Stimulated activated CD4-positive, alpha-beta T cell treated with anti-CD3 and anti-CD28 coated beads, Interleukin-4, amount 100 ng/mL, for 48 hours (primary cell): ENCODE results near the gene SMC6.
A peak's percentile ranks its signal among the peaks of the same experiment; 100 is the strongest.

ENCODE experiments used
- DNase-seq, 2 donors: peaks; one replicate each; pipeline ENCODE4 v3.0.0-alpha.2; 2020; ENCODE audit warnings: low read depth in 2 of 2

Gene SMC6

DNA sequence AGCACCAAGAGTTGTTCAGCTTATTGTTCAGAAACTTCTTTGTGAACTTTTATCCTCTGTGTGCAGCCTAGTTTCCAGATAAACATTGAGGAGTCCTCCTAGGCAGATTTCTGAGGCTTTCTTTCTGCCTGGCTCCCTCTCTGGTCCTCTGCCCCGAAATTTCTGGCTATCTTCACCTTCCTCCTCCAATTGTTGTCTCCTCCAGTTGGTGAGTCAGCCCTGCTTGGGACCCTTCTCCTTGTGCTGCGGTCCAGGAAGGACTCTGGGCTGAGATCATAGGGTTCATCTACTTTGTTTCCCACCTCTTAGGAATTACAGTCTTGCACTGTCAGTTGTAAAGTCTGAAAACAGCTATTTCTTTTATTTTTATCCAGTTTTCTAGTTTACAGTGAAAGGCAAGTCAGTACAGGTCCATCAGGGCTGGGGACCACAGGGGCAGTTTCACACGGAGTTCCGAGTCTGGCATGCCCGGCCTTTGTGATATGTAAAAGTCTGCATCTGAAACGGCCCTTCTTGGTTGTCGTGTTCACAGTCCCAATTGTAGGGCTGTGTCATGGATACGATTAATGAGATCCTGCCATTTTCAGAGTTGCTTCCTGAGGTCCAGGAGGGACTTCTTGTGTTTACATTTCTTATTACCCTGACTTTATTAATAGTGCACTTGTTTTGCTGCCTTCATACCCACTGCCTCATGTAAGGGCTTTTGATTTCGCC is 100.8 kb downstream of the SMC6 start:
- no peak for DNase-seq

DNA sequence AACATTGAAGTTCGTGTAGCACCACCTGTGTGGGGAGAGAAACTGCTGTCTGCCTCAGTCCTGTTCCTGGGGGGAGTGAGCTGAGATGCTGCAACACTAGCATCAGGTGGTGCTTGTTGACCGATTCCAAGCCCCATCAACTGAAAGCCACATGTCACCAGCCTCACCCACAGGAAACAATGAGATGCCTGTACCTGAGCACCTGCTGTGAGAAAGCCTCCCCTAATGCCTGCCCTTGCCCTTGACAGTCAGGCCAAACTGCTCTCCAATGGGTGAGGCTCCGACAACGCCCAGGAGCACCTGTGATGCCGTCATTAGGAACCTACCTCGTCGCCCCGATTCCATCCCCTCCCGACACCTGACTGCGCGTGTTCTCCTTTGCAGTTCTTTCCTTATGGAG is 104.6 kb downstream of the SMC6 start:
- DNase-seq: no peak

DNA sequence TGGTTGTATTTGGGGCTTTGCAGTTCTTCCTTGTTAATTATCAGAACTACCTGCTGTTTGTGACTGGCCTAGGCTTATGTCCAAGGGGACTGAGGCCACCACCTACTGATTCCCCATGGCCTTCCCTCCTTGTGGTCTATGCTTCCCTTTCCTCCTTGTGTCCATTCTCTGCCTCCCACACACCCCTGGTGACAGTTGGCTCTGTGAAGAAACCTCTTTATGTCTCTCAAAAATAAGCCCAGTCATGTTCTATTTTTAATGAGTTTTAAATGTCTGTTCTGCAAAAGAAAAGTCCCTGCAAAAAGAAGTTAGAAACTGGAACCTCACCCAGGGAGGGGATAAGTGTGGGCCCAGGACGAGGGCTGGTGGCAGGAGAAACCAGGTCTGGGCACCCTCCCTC is 105.0 kb downstream of the SMC6 start:
- no peak for DNase-seq

DNA sequence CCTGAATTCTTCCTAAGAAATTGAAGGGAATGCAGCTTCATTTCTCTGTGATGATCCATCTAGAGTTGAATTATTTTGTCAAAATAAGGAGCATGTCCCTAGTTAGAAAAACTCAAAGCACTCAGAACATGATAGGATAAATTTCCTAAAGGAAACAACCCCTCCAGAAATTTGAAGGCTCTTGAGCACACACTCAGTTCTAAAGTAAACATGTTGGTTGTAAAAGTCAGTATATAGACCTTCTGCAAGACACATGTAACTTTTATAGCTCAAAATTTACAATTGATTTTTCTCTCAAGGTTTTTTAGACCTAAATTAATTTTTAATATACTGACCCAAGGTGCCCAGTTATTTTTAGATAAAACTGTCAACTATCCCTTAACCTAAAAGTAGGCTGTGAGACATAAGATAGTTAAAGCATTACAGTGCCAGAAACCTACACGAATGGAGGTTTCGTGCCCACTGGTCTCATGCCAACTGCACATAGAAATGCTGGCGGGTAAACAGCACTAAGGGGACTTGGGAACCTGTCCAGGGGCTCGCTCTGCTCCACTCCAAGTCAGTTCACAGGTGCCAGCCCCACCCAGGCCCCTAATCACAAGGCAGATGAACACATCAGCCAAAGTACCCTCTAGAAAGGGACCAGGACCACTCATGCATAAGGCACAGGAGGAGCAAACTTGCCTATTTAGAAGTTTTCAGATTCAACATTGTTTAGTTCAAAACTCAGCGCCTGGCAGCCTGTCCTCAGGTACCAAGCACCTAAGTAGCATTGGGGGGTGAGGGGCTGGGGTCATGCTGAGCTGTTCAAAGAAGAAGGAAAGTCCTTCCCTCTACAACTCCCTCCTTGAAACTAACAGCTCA is 106.5 kb downstream of the SMC6 start:
- DNase-seq: no peak

DNA sequence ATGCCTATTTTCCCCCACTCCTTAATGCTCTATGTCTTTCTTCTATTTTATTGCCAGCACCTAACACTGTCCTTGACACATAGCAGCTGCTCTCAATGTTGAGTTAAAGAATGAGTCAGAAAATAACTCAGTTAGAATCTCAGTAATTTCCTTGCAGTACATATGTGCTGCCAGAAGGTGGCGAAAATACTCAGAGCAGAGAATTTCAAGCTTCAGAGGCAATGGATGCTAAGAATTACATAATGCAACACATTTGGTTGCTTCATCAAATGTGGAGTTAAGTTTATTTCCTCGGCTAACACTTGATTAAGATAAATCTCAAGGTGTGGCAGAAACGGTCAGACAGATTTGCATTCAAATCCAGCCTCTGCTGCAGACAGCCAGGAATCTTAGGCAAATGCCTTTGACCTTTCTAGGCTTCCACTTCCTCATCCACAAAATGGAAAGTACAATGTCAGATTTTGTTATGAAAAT is 107.5 kb downstream of the SMC6 start:
- DNase-seq: peak; percentile 18 to 35

DNA sequence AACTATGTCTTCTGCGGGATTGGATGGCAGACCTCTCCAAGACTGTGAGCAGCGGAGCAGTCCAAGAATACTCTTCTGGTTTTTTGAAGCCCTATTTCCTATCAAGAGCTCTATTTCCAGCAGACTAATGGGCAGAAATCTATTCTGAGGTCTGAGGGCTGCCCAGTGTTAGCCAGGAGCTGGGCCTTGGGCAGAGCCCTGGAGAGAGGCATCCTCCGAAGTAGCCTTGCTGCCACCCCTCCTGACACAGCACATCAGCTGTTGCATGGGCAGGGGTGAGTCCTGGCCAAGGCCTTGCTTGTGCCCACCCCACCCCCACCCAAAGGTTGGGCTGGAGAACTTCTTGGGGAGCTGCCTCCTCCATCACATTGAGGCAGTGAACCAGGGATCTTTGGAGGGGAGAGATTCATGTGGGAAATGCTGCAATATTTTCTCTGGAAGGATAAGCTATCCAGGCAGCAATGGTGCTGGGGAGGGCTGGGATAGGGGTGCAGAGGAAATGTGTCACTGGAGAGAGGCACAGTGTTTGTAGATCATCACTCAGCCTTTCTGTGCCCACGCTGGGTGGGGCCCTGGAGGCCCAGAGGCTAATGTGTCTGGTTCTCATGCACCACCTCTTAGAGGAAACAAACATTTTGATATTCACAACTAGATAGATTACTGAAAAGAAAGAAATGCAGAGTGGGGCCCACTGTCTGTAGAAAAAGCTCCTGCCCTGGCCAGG is 108.5 kb downstream of the SMC6 start:
- DNase-seq: no peak

DNA sequence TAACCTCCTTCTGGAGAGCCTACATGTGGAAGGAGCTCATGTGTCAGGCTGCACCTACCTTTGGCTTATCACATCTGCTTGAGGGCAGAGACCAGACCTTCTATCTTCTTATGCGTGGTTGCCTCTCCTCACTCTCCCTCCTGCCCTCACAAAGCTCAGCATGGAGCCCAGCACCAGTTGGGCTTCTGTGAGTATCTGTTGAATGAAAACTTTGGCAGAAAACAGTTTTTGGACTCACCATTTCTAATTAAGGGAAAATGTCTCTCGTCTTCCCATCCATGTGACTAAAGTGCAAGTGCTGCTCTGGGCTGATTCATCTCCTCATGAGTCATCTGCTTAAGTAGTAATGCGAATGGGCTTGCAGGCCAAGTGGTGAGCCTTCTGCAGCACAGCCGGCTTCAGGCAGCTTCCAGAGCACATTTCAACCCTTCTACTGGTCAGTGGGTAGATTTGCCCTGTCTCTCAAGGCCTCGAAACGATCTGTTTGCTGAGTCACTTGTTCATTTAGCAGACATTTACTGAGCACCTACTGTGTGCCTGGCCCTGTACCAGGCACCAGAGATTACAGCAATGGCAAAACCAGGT is 110.5 kb downstream of the SMC6 start:
- DNase-seq: no peak

DNA sequence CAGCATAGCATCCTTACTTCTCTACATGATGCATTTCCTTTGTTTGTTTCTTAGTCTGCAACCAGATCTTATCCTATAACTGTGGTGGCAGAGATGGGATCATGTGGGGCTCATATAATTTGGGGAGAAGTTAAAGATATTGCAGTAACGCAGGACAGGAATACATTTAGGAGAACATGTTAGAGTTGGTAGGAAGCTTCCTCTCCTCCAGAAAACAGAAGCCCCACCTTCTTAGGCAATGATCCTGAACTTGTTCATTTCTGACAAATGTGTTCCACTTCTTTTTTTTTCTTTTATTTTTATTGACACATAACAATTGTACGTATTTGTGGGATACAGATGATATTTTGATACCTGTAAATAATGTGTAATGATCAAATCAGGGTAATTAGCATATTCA is 113.2 kb downstream of the SMC6 start:
- no peak for DNase-seq

DNA sequence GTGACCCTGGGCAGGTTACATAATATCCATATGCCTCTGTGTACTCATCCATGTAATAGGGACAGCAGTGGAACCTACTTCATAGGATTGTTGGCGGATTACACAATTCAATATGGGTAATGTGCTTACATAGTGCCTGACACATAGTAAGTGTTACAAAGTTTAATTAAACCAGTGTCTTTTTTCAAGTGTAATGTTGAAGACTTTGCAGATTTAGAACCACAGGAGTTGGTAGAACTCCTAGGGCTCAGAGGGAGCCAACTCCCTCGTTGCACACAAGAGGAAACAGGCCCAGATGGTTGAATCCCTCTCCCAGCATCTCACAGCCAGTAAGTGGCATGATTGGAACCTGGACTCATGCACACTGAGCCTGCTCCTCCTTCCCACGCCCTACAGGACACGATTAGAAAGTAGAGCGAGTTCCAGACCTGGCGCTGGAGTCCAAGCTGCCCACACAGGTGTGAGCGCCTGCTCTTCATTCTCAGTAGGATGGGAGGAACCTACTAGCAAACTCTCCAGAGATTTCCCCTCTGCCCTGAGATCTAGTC is 115.3 kb downstream of the SMC6 start:
- DNase-seq: no peak

DNA sequence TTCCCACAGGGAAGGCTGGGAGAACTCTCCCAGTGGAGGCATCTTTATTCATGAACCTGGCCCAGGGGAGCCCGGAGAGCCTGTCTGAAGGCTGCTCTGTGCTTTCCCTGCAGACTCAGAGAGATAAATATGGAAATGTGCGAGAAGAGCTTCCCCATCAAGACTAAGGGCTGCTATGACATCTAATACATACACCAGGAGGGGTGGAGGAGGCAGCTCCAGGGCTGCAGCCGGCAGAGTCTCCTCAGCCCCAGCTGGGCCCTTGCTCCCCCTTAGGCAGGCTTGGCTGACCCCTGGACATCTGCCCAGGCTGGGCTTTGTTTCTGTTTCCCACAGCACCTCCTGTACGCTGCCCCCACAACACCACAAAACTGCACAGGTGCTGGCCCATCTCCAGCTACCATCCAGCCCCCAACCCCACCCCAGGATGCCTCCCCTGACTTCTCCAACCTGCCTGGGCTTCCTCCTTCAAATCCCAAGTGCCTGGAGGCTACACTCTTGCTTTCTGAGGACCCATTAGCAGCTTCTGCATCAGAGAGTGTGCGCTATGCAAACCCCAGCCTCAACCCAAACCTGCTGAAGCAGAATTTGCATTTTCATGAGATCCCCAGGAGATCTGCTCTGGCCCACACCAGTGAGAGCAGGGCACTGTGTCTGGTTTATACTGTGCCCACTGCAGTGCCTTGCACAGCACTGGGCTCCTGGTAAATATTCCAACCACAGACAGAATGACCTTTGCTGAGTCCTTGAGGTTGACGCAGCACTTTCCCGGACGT is 116.3 kb downstream of the SMC6 start:
- DNase-seq: no peak

DNA sequence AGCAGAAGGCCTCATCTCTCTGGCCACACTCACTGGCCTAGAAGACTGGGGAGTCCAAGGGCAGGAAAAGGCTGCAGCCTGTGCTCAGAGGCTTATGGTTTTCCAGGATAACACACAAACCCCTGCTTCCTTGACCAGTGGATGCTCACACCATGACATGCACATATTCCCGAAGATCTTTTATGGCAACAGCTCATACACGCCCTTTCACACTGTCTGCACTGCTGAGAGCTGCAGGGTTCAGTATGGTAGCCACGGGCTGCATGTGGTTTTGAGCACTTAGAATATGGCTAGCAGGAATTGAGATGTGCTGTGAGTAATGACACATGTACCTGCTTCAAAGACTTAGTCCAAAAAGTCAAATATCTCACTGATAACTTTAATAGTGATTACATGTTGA is 117.4 kb downstream of the SMC6 start:
- DNase-seq: no peak

DNA sequence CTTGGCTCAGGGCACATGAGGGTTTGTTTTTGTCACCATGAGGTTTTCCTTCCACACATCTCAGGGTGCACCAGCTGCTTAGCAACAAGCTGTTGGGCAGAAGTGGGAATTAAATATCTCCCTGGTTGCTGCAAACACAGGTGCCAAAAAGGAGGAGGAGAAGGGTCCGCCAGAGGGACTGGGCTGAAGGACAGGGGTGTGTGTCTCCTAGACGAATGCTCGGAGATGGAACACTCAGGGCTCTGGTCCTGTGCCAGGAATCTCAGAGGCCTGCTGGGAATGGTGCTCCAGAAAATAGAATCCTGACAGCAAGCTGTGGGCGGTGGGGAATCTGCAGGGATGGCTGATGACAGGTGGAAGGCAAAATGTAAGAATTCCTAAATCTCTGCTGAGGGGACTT is 118.6 kb downstream of the SMC6 start:
- DNase-seq: no peak

DNA sequence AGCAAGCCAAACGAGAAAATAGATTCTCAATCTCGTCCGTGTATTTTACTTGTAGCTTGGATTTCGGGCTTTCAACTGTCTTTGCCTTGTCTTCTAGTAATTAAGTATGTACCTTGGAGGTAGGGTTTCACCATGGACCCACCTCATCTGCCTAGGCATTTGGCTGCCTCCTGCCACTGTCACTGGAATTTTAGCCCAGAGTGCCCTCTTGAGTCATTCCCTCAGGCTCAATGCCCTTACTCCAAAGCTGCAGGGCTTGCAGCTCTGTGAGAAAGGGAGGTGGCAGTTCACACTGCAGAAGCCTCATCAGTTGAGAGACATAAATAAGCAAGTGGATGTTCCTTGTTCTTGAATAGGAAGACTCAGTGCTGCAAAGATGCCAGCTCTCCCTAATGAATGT is 123.5 kb downstream of the SMC6 start:
- no peak for DNase-seq

DNA sequence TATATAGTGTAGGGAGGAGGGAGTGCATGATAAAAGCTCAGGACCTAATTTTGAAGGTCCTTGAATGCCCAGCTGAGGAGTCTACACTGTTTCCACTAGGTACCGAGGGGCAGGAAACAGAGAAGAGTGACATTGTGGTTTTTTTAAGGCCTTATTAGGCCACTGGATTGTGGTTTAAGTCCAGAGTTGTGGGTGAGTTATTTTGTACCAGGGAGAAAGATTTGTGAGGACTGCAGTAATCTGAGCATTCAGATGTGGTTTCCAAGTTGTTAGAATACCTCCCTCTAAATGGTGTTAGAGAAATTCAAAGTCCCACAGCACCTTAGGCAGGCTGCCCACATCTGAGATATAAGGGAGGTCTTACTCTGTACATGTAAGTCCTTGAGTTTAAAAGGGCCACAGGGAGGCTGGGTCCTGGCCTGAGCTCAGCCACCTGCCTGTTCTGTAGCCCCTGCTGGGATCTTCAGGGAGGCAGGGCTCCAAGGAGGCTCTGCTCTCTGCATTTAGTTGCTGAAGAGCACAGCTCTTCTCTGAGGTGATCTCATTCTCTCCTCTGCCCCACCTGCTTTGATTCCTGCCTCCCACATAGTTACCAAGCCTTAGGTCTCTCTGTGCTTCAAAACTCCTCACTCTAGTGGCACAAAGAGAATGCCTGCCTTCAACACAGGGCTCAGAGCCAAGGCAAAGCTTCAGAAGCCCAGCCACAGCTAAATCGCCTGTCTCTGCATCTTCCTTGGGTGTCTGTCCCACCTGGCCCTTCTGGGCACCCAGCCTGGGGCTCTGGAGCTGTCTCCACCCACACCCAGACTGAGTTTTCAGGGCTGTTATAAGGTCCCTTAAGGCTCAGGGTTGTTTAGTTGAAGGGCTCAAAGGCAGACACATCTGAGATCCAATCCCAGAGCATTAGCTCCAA is 125.0 kb downstream of the SMC6 start:
- DNase-seq: no peak

DNA sequence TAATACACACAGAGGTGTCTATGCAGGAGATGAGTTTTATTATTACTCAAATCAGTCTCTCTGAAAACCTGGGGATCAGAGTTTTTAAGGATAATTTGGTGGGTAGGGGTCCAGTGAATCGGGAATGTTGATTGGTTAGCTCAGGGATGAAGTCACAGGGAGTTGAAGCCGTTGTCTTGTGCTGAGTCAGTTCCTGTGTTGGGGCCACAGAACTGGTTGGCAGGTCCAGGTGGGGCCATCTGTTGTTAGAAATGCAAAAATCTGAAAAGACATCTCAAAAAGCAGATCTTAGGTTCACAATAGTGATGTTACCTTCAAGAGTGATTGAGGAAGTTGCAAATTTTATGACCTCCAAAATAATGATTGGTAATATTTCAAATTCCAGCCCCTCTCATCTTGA is 126.2 kb downstream of the SMC6 start:
- no peak for DNase-seq

DNA sequence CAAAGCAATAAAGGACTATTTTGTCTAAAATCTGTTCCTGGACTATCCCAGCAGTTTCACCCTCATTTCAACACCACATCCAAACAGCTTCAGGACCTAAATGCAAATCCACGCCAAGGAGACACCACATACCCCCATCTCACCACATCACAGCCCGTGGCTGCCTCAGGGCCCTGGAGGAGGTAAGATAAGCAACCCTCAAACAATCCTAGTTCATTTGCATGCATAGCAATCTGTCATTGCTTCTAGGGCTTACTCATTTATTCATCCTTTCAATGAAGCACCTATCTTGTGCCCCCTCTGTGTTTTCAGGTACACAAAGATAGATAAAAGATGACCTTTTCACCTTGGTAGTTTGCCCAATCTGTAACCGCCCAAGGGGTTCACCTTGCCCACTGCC is 126.6 kb downstream of the SMC6 start:
- DNase-seq: no peak

DNA sequence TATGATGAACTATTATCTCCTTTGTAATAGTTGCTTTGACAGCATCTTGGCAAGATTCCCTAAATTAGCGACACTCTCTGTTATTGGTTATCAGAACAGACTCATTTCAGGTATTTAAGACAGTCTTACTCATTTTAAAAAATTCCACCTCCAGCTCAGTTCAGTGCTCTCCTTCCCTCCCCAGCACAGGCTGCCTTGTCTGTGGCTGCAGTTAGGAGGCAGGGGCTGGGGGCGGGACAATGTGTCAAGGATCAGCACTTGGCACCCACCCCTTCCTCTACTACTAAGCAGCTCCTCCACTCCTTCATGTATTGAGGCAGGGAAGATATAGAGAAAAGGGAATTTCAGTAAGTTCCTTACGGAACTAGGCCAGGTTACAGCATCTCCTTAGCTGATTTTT is 128.2 kb downstream of the SMC6 start:
- no peak for DNase-seq

DNA sequence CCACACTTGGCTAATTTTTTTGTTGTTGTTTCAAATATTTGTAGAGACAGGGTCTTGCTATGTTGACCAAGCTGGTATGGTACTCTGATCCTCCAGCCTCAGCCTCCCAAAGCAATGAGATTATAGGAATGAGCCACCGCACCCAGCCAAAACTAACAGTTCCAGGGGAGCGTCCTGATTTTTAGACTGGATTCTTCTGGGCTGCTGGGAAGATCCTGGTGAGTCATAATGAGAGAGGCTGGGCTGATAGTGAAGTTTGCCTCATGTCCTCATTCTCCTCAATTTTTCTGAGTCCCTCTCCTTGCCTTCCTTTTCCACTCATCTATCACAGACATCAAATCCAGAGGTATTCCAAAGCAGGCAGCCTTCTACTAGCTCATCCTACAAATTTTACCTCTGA is 131.8 kb downstream of the SMC6 start:
- DNase-seq: no peak

DNA sequence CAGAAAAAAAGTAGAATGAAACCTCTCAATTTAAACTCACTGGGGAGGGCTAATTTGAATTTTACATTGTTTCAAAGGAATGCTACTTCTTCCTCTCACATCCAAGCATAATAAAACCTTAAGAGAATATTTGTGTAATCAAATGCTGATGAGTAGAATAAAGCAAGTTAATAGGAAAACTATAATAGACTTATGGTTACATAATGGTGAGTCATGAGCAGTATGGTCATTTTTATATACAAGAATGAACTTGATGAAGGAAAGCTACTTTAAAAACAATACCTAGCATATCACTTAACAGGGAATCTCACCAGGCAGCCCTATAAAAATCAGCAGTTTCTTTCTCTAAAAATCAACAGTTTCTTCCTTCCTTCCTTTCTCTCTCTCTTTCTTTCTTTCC is 132.8 kb downstream of the SMC6 start:
- no peak for DNase-seq

DNA sequence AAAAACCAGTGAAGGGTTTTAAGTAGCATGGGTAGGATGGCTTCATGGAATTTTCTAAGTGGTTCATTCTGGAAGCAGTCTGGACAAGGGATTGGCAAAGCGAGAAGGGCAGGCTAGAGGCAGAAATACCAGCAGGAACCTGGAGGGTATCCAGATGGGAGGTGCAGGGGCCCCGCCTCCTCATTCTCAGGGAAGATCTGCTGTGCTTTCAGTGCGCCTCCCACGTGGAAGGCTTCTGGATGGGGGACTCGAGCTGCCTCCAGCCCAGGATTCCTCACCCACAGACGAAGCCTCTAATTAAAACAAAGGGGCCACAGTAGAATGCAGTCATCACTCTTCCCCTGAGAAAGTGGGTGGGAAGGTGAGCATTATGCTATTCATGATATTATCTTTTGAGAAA is 133.3 kb downstream of the SMC6 start:
- no peak for DNase-seq
